Fibroblast of gingiva (primary cell): ENCODE data around the gene CDRT4.

Experiments used
- DNase-seq: peaks from one replicate; pipeline ENCODE4 v3.0.0-alpha.2; 2011; ENCODE audit warnings: low read depth

The CDRT4 gene

DNA sequence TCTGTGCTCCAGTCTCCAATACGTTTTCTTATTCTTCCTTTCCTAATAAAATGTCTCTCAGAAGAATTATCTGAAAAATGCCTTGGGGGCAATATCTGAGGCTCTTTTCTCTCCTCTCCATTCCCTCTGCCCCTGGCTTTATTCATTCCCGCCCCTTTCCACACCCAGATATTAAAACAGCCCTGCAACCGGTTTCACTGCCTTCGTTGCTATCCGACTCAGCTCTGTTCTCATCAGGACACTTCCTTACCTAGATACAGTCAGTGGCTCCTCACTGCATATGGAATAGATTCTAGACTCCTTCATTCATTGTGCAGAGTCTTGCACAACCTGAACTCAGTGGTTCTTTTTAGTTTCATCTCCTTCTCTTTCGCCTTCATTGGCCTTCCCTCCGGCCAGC is 74.0 kb downstream of the CDRT4 start:
- DNase-seq = no peak

DNA sequence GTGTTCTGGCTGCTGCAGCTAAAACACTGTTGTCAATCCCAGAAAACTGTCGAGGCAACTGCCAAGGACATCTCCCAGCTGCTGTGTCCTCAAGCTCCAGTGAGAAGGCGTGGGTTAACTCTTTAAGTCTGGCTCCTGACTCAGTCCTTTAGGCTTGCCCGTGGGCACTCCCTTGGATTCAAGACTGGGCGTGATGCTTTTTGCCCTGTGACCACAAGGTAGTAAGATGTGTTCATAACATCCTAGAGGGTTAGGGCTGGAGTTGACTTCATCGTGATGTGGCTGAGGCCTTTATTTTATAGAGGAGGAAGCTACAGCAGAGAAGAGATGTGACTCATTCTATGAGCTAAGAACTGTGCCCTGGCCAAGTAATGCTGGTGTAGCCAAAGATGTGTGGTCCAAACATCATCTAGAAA is 75.1 kb downstream of the CDRT4 start:
- peak; percentile 52 for DNase-seq

DNA sequence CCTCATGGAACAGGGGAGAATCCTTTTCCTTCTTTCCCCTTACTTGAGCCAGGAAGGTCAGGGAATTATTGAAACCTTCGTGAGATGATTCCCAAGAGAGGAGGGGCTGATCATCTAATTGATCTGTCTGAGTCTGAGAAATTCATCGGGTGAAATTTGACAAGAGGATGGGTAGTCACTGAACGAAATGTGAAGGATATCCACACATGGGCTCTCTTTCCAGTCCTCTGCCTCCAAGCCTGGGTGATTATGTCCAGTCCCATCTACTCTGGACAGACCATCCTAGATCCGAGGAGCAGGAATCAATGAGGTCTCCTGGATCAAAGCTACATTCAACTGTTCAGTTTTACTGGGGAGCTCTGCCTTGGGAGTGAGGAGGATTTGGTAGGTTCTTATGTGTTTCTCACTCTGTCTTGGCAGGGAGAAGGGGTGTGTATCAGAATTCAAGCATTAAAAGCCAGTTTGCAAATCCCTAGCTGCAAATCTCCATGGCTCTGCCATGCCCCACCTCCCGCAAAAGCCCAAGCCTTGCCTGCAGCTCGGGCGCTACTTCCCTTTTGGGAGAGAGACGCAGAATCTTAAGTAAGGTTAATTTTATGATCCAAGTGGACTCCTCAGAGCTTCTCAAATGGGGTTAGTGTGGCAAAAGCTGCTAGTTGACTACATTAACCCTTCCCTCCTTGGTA is 78.9 kb downstream of the CDRT4 start:
- DNase-seq = no peak

DNA sequence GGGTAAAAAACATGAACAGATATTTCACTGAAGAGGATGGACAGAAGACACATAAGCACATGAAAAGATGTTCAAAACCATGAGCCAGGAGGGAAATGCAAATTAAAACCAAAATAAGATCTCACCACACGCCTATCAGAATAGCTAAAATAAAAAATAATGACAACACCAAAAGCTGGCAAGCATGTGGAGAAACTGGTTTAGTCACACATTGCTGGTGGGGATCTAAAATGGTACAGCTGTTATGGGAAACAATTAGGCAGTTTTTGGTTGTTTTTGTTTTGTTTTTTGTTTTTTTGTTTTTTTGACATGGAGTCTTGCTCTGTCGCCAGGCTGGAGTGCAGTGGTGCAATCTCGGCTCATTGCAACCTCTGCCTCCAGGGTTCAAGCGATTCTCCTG is 81.3 kb downstream of the CDRT4 start:
- no peak for DNase-seq
